Measurements from ENCODE around the gene GSE1.

DNA sequence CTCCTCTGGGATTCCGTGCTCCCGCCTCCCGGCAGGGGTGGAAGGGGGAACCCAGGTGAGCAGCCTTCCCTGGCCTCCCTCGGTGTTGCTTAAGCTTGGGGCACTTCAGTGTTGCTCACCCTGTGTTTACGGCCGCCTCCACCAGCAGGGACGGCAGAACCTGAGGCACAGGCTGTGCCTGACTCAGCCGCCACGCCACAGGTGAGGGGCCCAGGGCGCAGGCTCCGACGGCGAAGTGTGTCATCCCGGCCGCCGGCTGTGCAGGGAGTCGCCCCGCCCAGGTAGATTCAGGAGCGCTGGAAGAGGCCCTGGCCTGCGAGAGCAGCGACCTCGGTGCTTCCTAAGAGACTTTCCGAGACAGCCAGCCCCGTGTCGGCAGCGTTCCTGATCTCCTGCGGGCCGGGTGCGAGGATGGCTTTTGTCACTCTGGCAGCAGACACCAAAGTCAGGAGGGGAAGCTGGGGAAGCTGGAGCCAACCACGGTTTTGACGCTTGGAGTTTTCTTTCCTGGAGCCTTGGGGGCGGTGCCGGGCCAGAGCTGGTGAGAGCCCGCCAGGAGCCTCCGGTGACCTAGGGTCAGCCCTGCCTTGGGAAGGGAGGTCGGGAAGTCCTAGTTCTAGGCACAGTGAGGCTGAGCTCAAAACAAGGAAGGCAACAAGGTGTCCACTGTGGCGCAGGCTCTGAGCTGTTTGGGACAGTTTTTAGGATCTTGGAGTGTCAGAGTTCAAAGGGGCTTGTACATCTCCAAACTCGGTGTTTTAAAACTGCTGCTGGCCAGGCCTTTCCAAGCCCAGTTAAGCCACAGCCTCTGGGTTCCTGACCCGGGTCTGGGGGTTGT, 2.1 kb downstream of the GSE1 start:
- TF ChIP-seq ZFX (IDR thresholded peaks at IDR 0.05) = no peak; the same call in 1 of the 2 replicates
- TF ChIP-seq CTCF (conservative IDR thresholded peaks at IDR 0.05) = no peak

All from C4-2B (cell line).